HT1080 (cell line): Measurements from ENCODE around the gene HSPB8. TPM values are rescaled to one million over a fixed set of nuclear protein-coding genes. Genes with fewer than 3 reads are reported as not detected.

Experiments used
- DNase-seq: peaks from one replicate; pipeline ENCODE4 v3.0.0-alpha.2; 2015; ENCODE audit warnings: low read depth
- polyA plus RNA-seq, 2 experiments: library from polyadenylated mRNA; depleted of rRNA; stranded (reverse); fragments of >200 nt; gene quantifications; 2 replicates each; pipeline ENCODE4 v1.2.3, GENCODE V29; 2015
- total RNA-seq: library from RNA; depleted of rRNA; stranded (reverse); fragments of >200 nt; shearing (Covaris generic); gene quantifications from 2 replicates; pipeline ENCODE4 v1.2.3, GENCODE V29; 2014; rRNA removed

Gene HSPB8, protein sequence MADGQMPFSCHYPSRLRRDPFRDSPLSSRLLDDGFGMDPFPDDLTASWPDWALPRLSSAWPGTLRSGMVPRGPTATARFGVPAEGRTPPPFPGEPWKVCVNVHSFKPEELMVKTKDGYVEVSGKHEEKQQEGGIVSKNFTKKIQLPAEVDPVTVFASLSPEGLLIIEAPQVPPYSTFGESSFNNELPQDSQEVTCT
- total RNA-seq, result 8.7 TPM in 2 replicates
- 7.1 and 7.8 TPM in 2 replicates for polyA plus RNA-seq (2015; cell fraction: cytosol; rRNA removed)
- polyA plus RNA-seq (2015; cell fraction: nucleus; rRNA removed), result 5.2 and 5.9 TPM in 2 replicates

DNA sequence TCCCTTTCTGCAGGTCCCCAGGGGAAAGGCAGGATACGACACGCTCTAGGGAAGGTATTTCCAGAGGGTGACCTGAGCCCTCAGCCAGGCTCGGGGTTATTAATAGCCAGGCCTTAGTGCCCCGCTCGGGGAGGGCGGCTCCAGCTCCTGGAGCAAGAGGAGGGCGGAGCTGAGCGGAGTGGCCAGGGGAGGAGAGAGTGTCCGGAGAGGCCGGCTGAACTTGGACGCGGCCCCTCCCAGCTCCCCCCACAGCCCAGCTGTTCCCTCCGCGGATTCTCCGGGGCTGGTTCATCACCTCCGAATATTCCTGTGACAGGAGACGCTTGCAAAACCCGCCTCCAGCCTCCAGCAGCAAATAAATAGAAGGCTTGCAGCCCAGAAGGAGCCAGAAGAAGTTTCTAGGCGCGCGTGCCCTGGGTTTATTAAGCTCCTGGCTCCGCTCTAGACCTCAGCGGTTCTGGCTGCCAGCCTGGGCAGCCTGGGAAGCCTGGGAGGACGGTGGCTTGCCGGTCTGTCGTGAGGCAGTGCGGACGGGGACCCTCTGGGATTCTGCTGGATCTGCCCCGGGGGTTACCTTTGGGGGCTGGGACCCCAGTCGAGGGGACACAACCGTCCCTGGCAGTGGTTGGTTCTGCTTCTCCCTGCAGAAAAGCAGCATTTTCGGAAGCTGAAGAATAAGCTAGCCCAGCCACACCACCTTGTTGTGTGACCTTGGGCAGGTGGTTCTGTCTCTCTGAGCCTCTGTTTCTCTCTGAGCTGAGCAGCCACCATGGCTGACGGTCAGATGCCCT is at the start of gene HSPB8:
Gene HSPB8, plus strand, starts transcription at position 388 of the 791 bp plus-strand sequence. Its CDS starts 382 bp downstream, at position 770.
- peak; percentile 76 for DNase-seq

DNA sequence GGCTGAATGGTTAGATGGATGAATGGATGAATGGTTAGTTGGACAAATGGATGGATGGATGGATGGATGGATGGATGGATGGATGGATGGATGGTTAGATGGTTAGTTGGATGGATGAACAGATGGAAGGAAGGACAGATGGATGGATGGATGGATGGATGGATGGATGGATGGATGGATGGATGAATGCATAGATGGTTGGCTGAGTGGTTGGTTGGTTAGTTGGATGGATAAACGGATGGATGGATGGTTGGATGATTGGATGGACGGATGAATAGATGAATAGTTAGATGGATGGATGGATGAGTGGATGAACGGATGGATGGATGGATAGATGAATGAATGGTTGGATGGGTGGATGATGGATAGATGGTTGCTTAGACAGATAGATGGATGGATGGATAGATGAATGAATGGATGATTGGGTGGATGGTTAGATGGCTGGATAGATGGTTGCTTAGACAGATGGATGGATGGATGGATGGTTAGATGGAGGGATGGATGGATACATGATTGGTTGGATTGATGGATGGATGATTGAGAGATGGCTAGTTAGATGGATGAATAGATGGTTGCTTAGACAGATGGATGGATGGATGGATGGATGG is 48.8 kb upstream of the HSPB8 start:
- no peak for DNase-seq

DNA sequence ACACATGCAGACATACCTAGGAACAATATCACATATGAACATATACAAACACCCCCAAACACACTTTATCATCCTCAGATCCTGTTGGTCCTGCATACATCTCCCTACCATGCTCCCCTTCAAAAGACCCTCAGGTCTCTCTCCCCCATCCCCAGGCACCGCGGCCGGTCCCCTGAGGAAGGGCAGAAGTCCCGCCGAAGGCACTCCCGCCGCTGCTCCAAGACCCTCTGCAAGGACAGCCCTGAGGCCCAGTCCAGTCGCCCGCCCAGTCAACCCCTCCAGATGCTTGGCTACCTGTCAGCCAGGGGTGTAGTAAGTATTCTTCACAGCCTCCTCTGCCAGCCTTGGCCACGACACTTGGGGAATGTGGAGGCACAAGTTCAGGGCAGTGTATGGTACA is 48.2 kb upstream of the HSPB8 start:
- DNase-seq, result no peak

DNA sequence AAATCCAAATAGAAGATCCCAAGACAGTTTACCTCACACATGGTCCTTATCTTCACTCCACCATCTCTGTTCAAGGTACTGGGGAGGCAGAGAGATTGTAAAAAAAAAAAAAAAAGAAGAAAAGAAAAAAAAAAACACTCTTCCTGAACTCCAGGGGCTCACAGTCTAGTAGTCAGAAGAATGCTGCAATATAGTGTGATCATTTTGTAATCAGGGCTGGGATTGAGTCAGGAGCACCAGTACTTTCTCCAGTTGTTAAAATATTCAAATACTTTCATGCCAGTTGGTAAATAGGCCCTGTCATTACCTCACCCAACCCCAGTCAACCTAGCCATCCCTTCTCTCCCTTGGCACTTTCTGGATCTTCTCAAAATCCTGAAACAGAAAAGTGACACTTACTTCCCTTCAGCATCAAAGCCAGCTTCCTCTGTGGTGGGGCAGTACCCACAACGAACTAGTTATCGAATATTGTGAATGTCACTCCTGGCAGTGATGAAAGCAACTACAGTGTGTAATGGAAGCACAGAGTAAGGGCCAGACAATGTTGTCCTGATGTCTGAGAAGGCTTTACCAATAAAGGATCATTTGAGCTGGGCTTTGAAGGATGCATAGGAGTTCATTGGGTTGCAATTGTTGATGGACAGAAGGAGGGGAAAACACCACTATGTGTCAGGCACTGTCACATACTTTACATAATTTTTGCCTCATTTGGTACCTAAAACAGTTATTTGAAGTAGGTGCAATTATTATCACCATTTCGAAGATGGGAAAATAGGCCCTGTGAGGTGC is 44.3 kb upstream of the HSPB8 start:
- DNase-seq, result no peak

DNA sequence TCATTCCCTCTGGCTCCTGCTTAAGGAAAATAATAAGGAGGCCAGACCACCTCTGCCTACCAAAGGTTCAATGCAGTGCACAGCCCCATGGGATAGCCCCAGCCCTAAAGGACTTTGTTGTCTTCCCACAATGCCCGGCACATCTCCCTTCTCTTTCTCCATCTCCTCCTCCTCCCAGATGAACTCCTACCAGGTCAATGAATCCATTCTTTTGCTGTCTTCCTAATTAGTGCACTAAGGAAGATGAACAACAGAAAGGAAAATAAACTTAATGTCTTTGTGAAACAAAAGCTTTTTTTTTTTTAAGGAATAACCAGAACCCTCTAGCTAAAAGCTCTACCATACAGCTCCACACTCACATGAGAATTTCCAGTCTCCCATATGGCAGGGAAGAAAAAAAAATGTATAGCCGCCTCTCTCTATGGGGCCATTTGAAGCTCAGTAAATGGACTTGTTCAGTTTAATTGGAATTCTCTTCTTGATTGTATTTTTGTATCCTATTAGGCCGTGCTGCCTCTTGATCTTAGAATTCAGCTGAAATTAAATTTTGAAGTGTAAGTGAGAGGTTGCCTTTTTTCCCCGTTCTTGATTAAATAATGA is 41.8 kb upstream of the HSPB8 start:
- DNase-seq, result no peak

DNA sequence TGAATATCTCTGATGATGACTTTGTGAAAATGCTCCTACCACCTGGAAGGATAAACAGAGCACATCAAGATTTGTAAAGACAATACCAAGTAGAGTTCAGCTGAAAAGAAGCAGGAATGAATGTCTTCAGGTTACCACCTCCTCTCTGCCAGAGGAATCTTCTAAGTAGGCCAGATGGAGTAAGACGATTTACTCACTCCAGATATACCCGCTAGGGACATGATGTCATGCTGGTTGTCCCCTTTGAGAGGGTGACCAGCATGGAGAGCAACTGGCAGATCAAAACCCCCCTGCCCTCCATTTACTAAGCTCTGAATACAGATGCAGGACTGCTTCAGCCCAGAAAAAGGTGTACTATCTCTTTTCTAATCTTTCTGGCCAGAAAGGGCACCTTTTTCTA is 39.3 kb upstream of the HSPB8 start:
- no peak for DNase-seq

DNA sequence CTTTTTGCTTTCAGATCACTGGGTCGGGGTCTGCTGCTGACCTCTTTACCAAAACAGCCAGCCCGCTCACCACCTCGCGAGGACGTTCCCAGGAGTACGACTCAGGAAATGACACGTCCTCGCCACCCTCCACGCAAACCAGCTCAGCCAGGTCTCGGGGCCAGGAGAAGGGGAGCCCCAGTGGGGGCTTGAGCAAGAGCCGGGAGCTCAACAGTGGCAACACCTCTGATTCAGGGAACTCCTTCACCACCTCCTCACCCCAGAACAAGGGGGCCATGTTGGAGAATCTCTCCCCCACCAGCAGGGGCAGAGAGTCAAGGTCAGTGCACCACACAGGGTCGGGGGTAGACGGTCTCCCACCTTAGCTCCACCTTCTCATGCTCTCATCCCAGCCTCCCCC is 33.4 kb upstream of the HSPB8 start:
- DNase-seq, result no peak

DNA sequence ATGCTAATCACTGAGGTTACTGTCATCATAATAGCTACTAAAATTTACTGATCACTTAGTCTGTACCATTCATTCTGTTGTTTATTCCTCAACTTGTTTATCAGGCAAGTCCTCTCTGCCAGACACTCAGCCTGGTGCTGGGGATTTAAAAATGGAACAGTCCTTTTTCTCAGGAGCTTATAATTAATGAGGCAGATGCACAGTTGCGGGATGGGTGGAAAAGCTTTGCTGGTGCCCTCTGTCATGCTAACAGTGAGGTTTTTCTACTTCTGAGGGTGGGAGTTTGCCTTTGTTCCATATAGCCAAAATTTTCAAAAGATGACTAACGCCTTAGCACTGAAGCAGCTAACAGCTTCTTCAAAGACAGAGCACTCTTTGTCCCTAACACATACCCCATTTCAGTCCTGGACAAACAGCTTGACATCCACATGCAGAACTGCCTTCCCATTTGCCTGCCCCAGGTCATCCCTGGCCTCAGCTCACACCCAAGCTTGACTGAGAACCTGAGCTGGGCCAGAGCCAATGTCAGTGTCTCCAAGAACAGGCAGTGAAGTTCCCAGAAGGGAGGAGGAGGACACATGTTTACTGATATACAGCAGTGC is 30.8 kb upstream of the HSPB8 start:
- peak; percentile 18 for DNase-seq

DNA sequence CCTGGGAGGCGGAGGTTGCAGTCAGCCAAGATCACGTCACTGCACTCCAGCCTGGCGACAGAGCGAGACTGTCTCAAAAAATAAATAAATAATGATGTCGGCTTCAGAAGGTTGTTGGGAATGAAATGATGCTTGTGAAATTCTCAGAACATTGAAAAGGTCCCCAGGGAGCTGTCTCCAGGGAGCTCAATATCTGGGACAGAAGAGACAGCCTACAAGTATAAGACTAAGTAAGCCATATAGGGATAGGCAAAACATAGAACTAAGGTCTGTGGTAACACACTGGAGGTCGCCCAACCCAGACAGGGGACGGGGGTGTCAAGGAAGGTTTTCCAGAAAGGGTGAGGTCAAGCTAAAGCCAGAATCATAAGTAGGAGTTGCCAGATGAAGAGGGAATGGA is 29.5 kb upstream of the HSPB8 start:
- no peak for DNase-seq

DNA sequence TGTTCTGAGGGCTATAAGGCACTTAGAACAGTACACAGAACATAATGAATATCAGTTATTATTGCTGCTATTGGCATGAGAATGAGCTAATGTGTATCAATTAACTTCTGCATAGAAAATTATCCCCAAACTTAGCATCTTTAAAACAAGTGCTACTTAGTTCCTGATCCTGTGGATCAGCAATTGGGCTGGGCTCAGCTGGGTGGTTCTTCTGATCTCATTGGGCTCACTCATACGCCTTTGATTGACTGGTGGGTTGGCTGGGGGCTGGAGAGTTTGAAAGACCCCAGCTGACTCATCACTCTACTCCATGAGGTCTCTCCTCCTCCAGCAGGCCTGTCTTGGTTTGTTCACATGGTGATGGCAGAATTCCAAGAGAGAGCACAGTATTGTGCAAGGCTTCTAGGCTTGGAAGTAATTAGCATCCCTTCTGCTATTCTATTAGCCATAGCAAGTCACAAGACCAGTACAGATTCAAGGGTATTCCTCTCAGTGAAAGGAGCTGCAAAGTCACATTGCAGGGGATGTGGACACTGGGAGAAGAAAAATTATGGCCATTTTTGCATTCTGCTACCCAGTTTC is 27.2 kb upstream of the HSPB8 start:
- no peak for DNase-seq

DNA sequence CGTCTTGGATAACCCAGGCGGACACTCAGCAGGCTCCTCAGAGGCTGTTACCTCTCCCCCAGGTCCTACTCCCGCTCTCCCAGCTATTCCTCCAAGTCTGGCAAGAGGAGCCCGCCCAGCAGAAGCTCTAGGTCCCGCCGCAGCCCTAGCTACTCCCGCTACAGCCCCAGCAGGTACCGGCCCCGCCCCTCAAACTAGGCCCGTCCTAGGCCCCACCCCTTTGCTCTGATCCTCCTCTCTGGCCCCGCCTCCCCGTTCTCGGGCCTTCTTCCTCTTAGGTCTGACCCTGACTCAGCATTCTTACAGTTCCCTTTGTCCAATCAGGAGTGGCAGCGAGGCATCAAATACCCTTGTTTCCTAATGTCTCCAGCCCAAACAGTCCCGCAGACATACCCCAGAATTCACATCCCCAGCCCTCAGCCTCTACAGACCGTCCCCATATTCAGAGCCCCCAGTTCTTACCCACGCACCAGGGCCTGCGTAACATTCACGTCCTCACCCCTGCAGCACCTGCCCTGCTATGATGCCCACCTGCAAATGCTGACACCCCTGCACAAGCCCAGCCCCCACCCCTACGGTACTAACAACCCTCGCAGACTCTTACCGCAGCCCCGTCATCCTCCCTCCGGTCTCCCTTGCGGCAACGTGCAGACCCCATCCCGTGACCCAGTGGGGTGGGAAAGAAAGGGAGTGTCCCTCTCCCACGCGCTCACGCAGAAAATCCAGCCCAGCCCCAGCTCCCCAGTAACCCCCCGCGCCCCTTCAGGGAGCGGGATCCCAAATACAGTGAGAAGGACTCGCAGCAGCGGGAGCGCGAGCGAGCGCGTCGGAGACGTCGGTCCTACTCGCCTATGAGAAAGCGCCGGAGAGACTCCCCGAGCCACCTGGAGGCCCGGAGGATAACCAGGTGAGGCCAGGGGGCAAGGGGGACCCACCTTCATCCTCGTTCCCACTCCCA is 25.0 kb upstream of the HSPB8 start:
- DNase-seq, result peak; percentile 16

DNA sequence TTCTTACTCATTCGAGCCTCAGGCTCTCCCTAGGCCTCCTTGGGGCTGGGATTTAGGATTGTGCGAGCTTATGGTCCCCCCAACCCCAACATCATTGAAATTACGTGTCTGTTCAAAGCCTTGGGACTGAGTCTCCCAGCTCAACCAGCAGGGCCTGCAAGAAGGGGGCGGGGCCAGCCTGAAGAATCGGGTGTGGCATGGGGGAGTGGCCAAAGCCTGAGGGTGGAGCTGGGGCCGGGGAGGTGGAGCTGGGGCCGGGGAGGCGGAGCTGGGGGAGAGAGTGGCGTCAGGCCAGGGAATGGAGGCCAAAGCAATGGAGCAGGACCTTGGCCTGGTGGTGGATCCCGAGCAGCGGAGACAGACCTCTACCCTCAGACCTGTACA is 24.3 kb upstream of the HSPB8 start:
- DNase-seq, result no peak

DNA sequence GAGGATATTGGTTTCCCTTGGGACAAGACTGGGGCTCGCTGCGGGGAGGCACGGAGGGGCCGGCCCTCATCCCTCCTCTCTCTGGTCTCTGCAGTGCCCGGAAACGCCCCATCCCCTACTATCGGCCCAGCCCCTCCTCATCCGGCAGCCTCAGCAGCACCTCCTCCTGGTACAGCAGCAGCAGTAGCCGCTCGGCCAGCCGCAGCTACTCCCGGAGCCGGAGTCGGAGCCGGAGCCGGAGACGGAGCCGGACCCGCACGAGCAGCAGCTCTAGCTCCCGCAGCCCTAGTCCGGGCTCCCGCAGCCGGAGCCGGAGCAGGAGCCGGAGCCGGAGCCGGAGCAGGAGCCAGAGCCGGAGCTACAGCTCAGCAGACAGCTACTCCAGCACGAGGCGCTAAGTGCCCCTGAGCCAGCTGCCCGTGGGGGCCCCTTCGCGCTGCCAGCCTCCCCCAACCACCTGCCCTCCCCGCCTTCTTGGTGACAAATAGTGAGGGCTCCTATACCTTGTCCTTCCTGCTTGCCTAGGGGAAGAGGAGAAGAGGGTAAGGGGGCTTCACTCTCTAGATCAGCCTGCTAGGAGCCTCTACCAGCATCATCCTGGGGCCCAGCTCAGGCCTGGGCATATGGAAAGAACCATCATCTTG is 22.2 kb upstream of the HSPB8 start:
- peak; percentile 50 for DNase-seq

DNA sequence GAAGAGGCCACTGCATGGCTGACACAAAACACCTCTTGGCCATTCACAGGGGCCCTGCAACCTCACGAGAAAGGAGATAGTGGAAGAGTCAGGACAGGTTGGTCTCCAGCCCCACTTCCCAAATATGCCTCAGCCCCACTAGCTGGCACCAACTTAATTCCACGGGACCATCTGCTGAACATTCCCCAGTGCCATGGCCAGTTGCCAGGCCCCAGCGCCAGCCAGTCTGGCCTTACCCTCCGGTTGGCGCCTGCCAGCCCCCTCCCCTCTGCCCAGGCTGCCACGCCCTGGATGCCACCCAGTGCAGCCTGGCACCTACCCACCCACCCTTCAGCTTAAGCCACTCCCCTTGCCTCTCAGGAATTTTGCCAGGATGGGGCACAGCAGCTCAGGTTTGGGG is 21.2 kb upstream of the HSPB8 start:
- DNase-seq, result no peak

DNA sequence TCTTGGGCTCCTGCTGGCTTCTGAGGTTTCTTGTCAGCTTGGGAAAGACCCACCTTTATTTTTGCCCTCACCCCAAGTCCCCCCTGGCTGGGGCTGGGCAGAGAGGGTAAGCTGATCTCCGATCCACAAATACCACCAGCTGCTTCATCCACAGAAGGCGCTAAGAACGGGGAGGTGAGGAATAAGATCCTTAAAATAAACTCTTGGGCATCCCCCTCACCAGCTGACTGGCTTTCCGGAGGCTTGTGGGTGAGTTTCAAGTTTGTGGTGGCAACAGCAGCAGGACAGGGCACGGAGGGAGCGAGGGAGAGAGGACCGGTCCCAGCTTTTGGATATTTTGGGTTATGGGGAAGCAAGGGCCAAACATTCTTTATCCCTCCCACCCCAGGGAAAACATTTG is 20.8 kb upstream of the HSPB8 start:
- no peak for DNase-seq

DNA sequence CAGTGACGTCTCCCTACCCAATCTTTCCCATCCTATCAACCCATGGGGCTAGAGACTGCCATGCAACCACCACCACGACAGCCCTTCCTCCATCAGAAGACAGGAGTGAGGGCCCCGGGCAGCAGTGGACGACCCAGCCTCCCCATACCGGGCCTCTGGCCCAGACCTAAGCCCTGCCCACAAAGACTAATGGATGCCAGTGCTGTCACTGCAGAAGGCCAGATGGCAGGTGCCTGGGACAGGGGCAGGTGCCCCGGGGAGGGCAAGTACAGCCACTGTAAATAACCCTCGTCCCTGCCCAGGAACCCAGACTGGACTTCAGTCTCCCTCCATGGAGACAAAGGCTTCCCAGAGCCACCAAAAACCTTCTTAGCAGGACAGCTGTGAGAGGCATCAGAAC is 20.3 kb upstream of the HSPB8 start:
- DNase-seq, result no peak

DNA sequence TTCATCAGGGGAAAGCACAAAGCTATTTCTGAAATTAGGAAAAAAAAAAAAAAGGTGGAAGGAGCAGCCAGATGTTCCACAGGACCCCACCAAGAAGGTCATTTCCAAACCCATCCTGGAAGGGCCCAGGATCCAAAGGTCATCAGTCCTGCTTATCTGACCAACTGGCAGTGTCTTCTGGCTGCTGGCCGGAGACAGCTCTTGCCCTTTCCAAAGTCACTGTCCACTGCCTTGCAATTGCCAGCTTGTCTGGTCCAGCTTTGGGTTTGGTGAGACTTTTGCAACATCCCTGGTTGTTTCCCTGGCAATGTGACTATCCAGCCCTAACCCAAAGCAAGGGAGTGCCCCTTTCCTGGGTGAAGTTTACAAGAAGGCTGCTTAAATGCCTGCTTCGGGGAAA is 18.9 kb upstream of the HSPB8 start:
- DNase-seq, result no peak

DNA sequence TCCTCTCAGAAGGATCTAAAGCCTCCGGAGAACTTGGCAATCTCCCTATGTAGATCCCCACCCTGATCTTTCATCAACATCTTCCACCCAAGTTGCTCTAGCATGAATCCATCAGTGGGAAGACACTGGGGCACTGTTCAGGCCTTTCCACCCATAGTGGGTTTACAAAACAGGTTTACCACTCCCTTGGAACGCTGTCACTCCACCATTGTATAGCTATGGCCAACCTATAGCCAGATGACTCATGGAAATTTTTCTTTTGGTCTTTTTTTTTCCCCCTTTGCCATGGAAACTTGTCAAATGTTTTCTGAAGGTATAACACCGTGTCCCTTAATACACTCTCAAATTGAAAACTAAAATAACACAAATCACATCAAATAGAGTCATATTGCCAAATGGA is 10.8 kb upstream of the HSPB8 start:
- no peak for DNase-seq

DNA sequence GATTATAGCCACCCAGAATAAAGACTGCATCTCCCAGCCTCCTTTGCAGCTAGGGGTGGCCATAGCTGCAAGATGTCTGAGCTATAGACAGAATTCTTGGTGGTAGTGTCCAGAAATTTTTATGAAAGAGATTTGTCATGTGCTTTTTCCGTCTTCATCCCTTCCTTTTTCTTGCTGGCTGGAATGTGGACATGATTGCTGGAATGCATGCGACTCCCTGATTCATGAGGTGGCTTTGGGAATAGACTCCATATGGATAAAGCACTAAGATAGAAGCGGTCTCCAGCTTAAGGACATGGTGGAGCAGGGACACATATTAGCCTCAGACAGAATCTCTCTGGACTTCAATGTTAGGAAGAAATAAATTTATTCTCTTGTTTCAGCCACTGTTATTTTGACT is 10.0 kb upstream of the HSPB8 start:
- DNase-seq, result no peak
